GM12878 (cell line): ENCODE measurements around the gene TMTC1. TPM values are rescaled to one million over a fixed set of nuclear protein-coding genes. Genes with fewer than 3 reads are reported as not detected.

Experiments
- ATAC-seq: fragments of 200-7000 bp; cut with Tn5 transposase; 3 replicates; pipeline ENCODE4 v1.9.1; 2020; ENCODE audit warnings: mild to moderate bottlenecking, moderate library complexity
- BruUV-seq: library from RNA; stranded (reverse); fragments of 400-500 nt; replicated peaks from 2 replicates; lab custom pipeline; 2021; lab: Mats Ljungman, UMichigan
- CTCF ChIA-PET: fragments of 300-600 bp; sonication (Branson Sonifier 250); formaldehyde crosslinking; extraction: SDS; loops from one replicate; lab custom pipeline; 2021; ENCODE audit warnings: inconsistent platforms; lab: Yijun Ruan, JAX
- POLR2A ChIA-PET: fragments of 350-600 bp; formaldehyde crosslinking; extraction: SDS; loops from one replicate; lab custom pipeline; 2021; ENCODE audit warnings: inconsistent platforms; lab: Charles Lee
- RAD21 ChIA-PET: fragments of 300-600 bp; sonication (Branson Sonifier 250); formaldehyde crosslinking; loops from one replicate; lab custom pipeline; 2023; ENCODE audit warnings: antibody characterized with exemption; ENCODE audit not compliant: unreplicated experiment; lab: Charles Lee
- SMC1A ChIA-PET: fragments of 300-600 bp; sonication (Branson Sonifier 250); formaldehyde crosslinking; loops from one replicate; lab custom pipeline; 2023; ENCODE audit not compliant: unreplicated experiment, uncharacterized antibody; lab: Charles Lee
- DNase-seq: peaks from one replicate; pipeline ENCODE4 v3.0.0-alpha.2; 2011; ENCODE audit warnings: low read depth, low spot score
- FAIRE-seq: peaks from 3 replicates; lab custom pipeline; 2011; peaks lifted over from hg19 to GRCh38; lab: Jason Lieb, UNC
- H2AFZ ChIP-seq: 2 replicates; pipeline ENCODE4 v1.6.0; 2011; ENCODE audit warnings: low read depth, low read length, control low read depth; ENCODE audit not compliant: control insufficient read depth
- H3K27ac ChIP-seq: 2 replicates; pipeline ENCODE4 v1.5.1; 2011; ENCODE audit warnings: control low read depth; ENCODE audit not compliant: control insufficient read depth, insufficient read depth
- H3K27me3 ChIP-seq, 2 experiments: replicated peaks in 1 of 2; 2 replicates each; pipeline versions ENCODE4 v1.6.0 to v1.6.1; 2011; ENCODE audit warnings: low read length in 1 of 2; ENCODE audit not compliant: control insufficient read depth in 2 of 2, insufficient read depth in 2 of 2
- H3K36me3 ChIP-seq, 2 experiments: 2 replicates each; pipeline ENCODE4 v1.5.1; 2011; ENCODE audit warnings: low read length in 1 of 2; ENCODE audit not compliant: control insufficient read depth in 2 of 2, insufficient read depth in 2 of 2
- H3K4me1 ChIP-seq: 2 replicates; pipeline ENCODE4 v1.6.1; 2011; ENCODE audit warnings: mild to moderate bottlenecking, low read length, moderate library complexity, mixed read lengths; ENCODE audit not compliant: control insufficient read depth, insufficient read depth
- H3K4me2 ChIP-seq: 2 replicates; pipeline ENCODE4 v1.6.0; 2011; ENCODE audit warnings: control low read depth; ENCODE audit not compliant: control insufficient read depth, insufficient read depth
- H3K4me3 ChIP-seq: fragments of 200-600 bp; sonication (generic); 2 replicates; pipeline ENCODE4 v1.5.1; 2016
- H3K79me2 ChIP-seq: 2 replicates; pipeline ENCODE4 v1.6.0; 2011; ENCODE audit warnings: low read length; ENCODE audit not compliant: control insufficient read depth, insufficient read depth
- H3K9ac ChIP-seq: 2 replicates; pipeline ENCODE4 v1.8.0; 2011; ENCODE audit warnings: low read length, control low read depth, mixed read lengths; ENCODE audit not compliant: control insufficient read depth, insufficient read depth
- H3K9me3 ChIP-seq: replicated peaks from 3 replicates; pipeline ENCODE4 v1.5.1; 2011; ENCODE audit warnings: mild to moderate bottlenecking, low read length; ENCODE audit not compliant: control insufficient read depth, insufficient read depth
- H4K20me1 ChIP-seq: 2 replicates; pipeline ENCODE4 v1.6.0; 2011; ENCODE audit not compliant: control insufficient read depth, insufficient read depth
- CEBPB ChIP-seq, 2 experiments: fragments of 150-350 bp in 1 of 2; IDR thresholded peaks; 2 replicates each; pipeline ENCODE4 v1.6.1; 2012 to 2014; ENCODE audit warnings: low read depth in 2 of 2, low read length in 2 of 2, borderline replicate concordance in 1 of 2, inconsistent platforms in 1 of 2
- CEBPZ ChIP-seq: fragments of 150-350 bp; IDR thresholded peaks from 2 replicates; pipeline ENCODE4 v1.6.1; 2016; ENCODE audit warnings: low read depth, low read length
- CHD2 ChIP-seq: IDR thresholded peaks from 2 replicates; pipeline ENCODE4 v1.6.1; 2011; ENCODE audit warnings: low read depth, low read length, improper control_type of control experiment, borderline replicate concordance
- DPF2 ChIP-seq: fragments of 450-650 bp; IDR thresholded peaks from 2 replicates; pipeline ENCODE4 v1.6.1; 2017; ENCODE audit warnings: mild to moderate bottlenecking
- GATAD2B ChIP-seq: fragments of 450-650 bp; conservative IDR thresholded peaks from 2 replicates; pipeline ENCODE4 v1.6.1; 2017; ENCODE audit warnings: low read depth, mild to moderate bottlenecking, moderate library complexity
- IKZF1 ChIP-seq: fragments of 450-650 bp; conservative IDR thresholded peaks from 2 replicates; pipeline ENCODE4 v1.6.1; 2017; ENCODE audit warnings: antibody characterized with exemption, mild to moderate bottlenecking
- MTA2 ChIP-seq: fragments of 450-650 bp; IDR thresholded peaks from 2 replicates; pipeline ENCODE4 v1.6.1; 2016; ENCODE audit warnings: low read depth, mild to moderate bottlenecking, moderate library complexity
- NR2F1 ChIP-seq: fragments of 450-650 bp; conservative IDR thresholded peaks from 2 replicates; pipeline ENCODE4 v1.6.1; 2017; ENCODE audit warnings: mild to moderate bottlenecking
- POLR2A ChIP-seq: IDR thresholded peaks from 2 replicates; pipeline ENCODE4 v1.6.1; 2011; ENCODE audit warnings: low read depth, mild to moderate bottlenecking, low read length
- RCOR1 ChIP-seq: conservative IDR thresholded peaks from 2 replicates; pipeline ENCODE4 v1.6.1; 2012; ENCODE audit warnings: low read depth, low read length, improper control_type of control experiment
- SUZ12 ChIP-seq: fragments of 200-600 bp; sonication (generic); IDR thresholded peaks from one replicate; pipeline ENCODE4 v1.6.1; 2018; ENCODE audit warnings: antibody characterized with exemption, mild to moderate bottlenecking; ENCODE audit not compliant: unreplicated experiment
- TCF12 ChIP-seq: IDR thresholded peaks from 2 replicates; pipeline ENCODE4 v1.6.1; 2011; ENCODE audit warnings: low read depth, mild to moderate bottlenecking, low read length
- ZBED1 ChIP-seq: IDR thresholded peaks from 2 replicates; pipeline ENCODE4 v1.6.1; 2016; ENCODE audit warnings: borderline replicate concordance
- WGBS: methylation state at CpG from one replicate; pipeline ENCODE4 v1.1.6; 2016; ENCODE audit warnings: low lambda C conversion rate; ENCODE audit not compliant: insufficient replicate concordance, insufficient coverage; ENCODE audit errors: missing lambda C conversion rate; 5-methylcytosine and 5-hydroxymethylcytosine counted together
- in situ Hi-C: fragments of 300-500 bp; cut with MboI; formaldehyde crosslinking; loops from 9 replicates; pipeline ENCODE4 v1.14.3; 2018; ENCODE audit warnings: mixed read lengths
- intact Hi-C: fragments of 100-400 bp; cut with micrococcal nuclease; formaldehyde crosslinking; loops from one replicate; pipeline ENCODE4 v1.14.2; 2022; ENCODE audit not compliant: unreplicated experiment
- polyA plus RNA-seq, 11 experiments: library from polyadenylated mRNA; depleted of rRNA in 4 of 11; unstranded in 6 of 11; stranded (reverse) in 5 of 11; fragments of >200 nt; fragmentation: Nextera tagmentation in 4 of 11; fragmentation: Illumina TruSeq in 1 of 11; extraction: Ambion mirVana in 4 of 11; extraction: Trizol in 1 of 11; gene quantifications; 1 replicate in 1 of 11; 2 replicates in 10 of 11; pipeline versions ENCODE4 v1.2.1 to v1.2.3, GENCODE V29; 2011 to 2016; ENCODE audit warnings: inconsistent platforms in 2 of 11, missing spikeins in 2 of 11, low read depth in 1 of 11
- total RNA-seq, 4 experiments: library from RNA; depleted of rRNA in 3 of 4; stranded (reverse); fragments of >200 nt in 3 of 4; fragmentation: Illumina TruSeq in 1 of 4; extraction: Trizol in 1 of 4; gene quantifications; 2 replicates each; pipeline versions ENCODE4 v1.2.1 to v1.2.3, GENCODE V29; 2013 to 2021
- TF ChIP-seq, protein P1 (sequence below): IDR thresholded peaks from 2 replicates; pipeline ENCODE4 v1.6.1; 2011; ENCODE audit warnings: low read depth, mild to moderate bottlenecking, low read length, moderate library complexity, borderline replicate concordance; ENCODE audit errors: extremely low read depth
- TF ChIP-seq, protein P2 (sequence below): IDR thresholded peaks from 2 replicates; pipeline ENCODE4 v1.6.1; 2012; ENCODE audit warnings: improper control_type of control experiment, low read depth, low read length; ENCODE audit not compliant: insufficient replicate concordance

Gene TMTC1
- total and polyA plus RNA-seq, 10 of the 15 experiments (the other 5 are each of a cell fraction or from before 2014, with no cell fraction given) = 0.10 to 20.9 (median 0.57) TPM

- POLR2A ChIA-PET = interaction anchor here (0.7 to 1.7 kb wide), 7 partner anchors 9 to 109 kb away, joined by 3 to 7 read pairs (median 3); no protein-coding TSS in a partner anchor
- H3K9me3 ChIP-seq = no peaks in the 10 kb centered on the region
- no peak overlapping the region for H2AFZ ChIP-seq
- H3K27ac ChIP-seq = no peak overlapping the region
- no peak for FAIRE-seq
- CTCF ChIA-PET = interaction anchor here (0.7 to 2.6 kb wide), 9 partner anchors 9 to 198 kb away, joined by 3 to 13 read pairs (median 4); no protein-coding TSS in a partner anchor
- H4K20me1 ChIP-seq = no peaks in the 10 kb centered on the region
- no TSS peak for BruUV-seq
- 26% methylated on average over 7 of the region's 7 CpGs for WGBS
- in situ Hi-C loops = no loop called here
- no peaks in the 10 kb centered on the region for H3K79me2 ChIP-seq
- DNase-seq = peak; percentile 52
- intact Hi-C loops = loop anchor here (2.0 to 5.0 kb wide), 2 partner anchors 59 to 91 kb away; partner anchors contain the start of gene TMTC1
- RAD21 ChIA-PET = interaction anchor here (0.6 to 3.5 kb wide), 22 partner anchors 8 to 139 kb away, joined by 3 to 22 read pairs (median 6); no protein-coding TSS in a partner anchor
- no peak overlapping the region for H3K4me2 ChIP-seq
- H3K4me1 ChIP-seq = no peaks in the 10 kb centered on the region
- ATAC-seq = peak; percentile 86
- SMC1A ChIA-PET = interaction anchor here (0.6 to 4.7 kb wide), 27 partner anchors 9 to 591 kb away, joined by 3 to 41 read pairs (median 4); no protein-coding TSS in a partner anchor
- no peaks in the 10 kb centered on the region for H3K36me3 ChIP-seq
- no peaks in the 10 kb centered on the region for H3K27me3 ChIP-seq
- H3K9ac ChIP-seq = no peak overlapping the region
- no peak overlapping the region for H3K4me3 ChIP-seq
- TF ChIP-seq NR2F1 (no peak), TCF12 (0 out of 2 replicates have a peak, but pooled peaks have one; percentile 9), CEBPZ (no peak), ZBED1 (no peak), CEBPB (IDR thresholded peaks at IDR 0.05; ENCODE audit: borderline replicate concordance in 1 of 2, low read depth in 2 of 2, low read length in 2 of 2) (no peak), DPF2 (0 out of 2 replicates have a peak, but pooled peaks have one; percentile 37), GATAD2B (0 out of 2 replicates have a peak, but pooled peaks have one; percentile 39), POLR2A (no peak), MTA2 (peak; percentile 37), CHD2 (no peak), IKZF1 (peak; percentile 79), SUZ12 (no peak), RCOR1 (no peak)
- TF ChIP-seq, protein P1, sequence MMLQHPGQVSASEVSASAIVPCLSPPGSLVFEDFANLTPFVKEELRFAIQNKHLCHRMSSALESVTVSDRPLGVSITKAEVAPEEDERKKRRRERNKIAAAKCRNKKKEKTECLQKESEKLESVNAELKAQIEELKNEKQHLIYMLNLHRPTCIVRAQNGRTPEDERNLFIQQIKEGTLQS = no peak
- TF ChIP-seq, protein P2, sequence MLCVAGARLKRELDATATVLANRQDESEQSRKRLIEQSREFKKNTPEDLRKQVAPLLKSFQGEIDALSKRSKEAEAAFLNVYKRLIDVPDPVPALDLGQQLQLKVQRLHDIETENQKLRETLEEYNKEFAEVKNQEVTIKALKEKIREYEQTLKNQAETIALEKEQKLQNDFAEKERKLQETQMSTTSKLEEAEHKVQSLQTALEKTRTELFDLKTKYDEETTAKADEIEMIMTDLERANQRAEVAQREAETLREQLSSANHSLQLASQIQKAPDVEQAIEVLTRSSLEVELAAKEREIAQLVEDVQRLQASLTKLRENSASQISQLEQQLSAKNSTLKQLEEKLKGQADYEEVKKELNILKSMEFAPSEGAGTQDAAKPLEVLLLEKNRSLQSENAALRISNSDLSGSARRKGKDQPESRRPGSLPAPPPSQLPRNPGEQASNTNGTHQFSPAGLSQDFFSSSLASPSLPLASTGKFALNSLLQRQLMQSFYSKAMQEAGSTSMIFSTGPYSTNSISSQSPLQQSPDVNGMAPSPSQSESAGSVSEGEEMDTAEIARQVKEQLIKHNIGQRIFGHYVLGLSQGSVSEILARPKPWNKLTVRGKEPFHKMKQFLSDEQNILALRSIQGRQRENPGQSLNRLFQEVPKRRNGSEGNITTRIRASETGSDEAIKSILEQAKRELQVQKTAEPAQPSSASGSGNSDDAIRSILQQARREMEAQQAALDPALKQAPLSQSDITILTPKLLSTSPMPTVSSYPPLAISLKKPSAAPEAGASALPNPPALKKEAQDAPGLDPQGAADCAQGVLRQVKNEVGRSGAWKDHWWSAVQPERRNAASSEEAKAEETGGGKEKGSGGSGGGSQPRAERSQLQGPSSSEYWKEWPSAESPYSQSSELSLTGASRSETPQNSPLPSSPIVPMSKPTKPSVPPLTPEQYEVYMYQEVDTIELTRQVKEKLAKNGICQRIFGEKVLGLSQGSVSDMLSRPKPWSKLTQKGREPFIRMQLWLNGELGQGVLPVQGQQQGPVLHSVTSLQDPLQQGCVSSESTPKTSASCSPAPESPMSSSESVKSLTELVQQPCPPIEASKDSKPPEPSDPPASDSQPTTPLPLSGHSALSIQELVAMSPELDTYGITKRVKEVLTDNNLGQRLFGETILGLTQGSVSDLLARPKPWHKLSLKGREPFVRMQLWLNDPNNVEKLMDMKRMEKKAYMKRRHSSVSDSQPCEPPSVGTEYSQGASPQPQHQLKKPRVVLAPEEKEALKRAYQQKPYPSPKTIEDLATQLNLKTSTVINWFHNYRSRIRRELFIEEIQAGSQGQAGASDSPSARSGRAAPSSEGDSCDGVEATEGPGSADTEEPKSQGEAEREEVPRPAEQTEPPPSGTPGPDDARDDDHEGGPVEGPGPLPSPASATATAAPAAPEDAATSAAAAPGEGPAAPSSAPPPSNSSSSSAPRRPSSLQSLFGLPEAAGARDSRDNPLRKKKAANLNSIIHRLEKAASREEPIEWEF = peak; percentile 11
Observed at GRCh38 chr12:29691161-29691854, 92.4 kb downstream of the TMTC1 start.
